ENCODE data around the gene SLC22A1. TPM values are rescaled to one million over a fixed set of nuclear protein-coding genes. Genes with fewer than 3 reads are reported as not detected.

Gene SLC22A1
- total RNA-seq (2021; fragmentation: NEBNext Ultra II Directional; extraction: Animal tissue kit (Norgen Biotek cat#: 25700)) (0.45 and 0.98 TPM in 2 replicates), polyA plus RNA-seq (2011; rRNA removed) (0.12 and 0.16 TPM in 2 replicates), polyA minus RNA-seq (2011; rRNA and poly(A)+ RNA removed) (0.73 TPM in 1 of 2 replicates, not detected in the other)
- polyA plus RNA-seq (2011; cell fraction: cytosol; rRNA removed), result 0.30 TPM
- polyA plus RNA-seq (2011; cell fraction: nucleus; rRNA removed), result 0.74 TPM
- 0.15 to 1.3 TPM (median 0.21 TPM) in 4 replicates for polyA plus RNA-seq (2012, experiment 1 of 2)
- polyA plus RNA-seq (2012, experiment 2 of 2), result not detected
- 0.69 TPM for polyA plus RNA-seq (2013, experiment 1 of 2)
- polyA plus RNA-seq (2013, experiment 2 of 2), result 0.39 TPM
- polyA minus RNA-seq (2011; cell fraction: cytosol; rRNA and poly(A)+ RNA removed), result not detected
- polyA minus RNA-seq (2011; cell fraction: nucleus; rRNA and poly(A)+ RNA removed), result 1.5 TPM
- long read RNA-seq, experiment 1, result 0 reads
- long read RNA-seq, experiment 2, result 0 reads

- Histone ChIP-seq H3K4me2 (ENCODE audit: insufficient read depth in 1 of 2, low read depth in 2 of 2, low read length in 2 of 2) (no peak within 1 kb of the TSS), H2BK15ac (ENCODE audit: low read length) (no peak within 1 kb of the TSS), H2AK5ac (ENCODE audit: low read depth, low read length) (no peak within 1 kb of the TSS), H2AFZ (ENCODE audit: low read length) (no peak within 1 kb of the TSS), H4K5ac (ENCODE audit: insufficient read length, low read depth, low read length) (no peak within 1 kb of the TSS), H4K91ac (replicated peaks; ENCODE audit: insufficient read length, low read length) (no peak within 1 kb of the TSS), H3K18ac (ENCODE audit: extremely low read depth, low read length) (no peak within 1 kb of the TSS), H3K9ac (replicated peaks in 1 of 4; ENCODE audit: extremely low read depth in 1 of 4, low read depth in 3 of 4, low read length in 3 of 4) (no peak within 1 kb of the TSS), H3K4me3 (ENCODE audit: extremely low read depth in 1 of 4, insufficient read depth in 2 of 4, low read depth in 3 of 4, low read length in 4 of 4) (no peak within 1 kb of the TSS), H2BK12ac (ENCODE audit: low read depth, low read length) (no peak within 1 kb of the TSS), H3K14ac (ENCODE audit: insufficient read length) (no peak within 1 kb of the TSS), H3K79me1 (ENCODE audit: low read depth, low read length) (no peaks in the 10 kb centered on the region), H3K27me3 (replicated peaks in 1 of 4; ENCODE audit: control insufficient read depth in 3 of 4, extremely low read depth in 1 of 4, insufficient read depth in 3 of 4, low read length in 3 of 4) (no peaks in the 10 kb centered on the region), H3K23ac (ENCODE audit: insufficient read length) (no peak within 1 kb of the TSS), H3K23me2 (ENCODE audit: low read depth, low read length) (no peaks in the 10 kb centered on the region), H3K9me3 (ENCODE audit: insufficient read depth in 2 of 2, low read depth in 1 of 2, low read length in 1 of 2) (peaks cover 0 to 10% of the 10 kb centered on the region in 2 experiments; a peak in 2 of 4 replicates), H3K27ac (ENCODE audit: low read depth, low read length) (no peak within 1 kb of the TSS), H3K56ac (replicated peaks; ENCODE audit: insufficient read length, low read depth, low read length) (no peak within 1 kb of the TSS), H3K36me3 (ENCODE audit: control insufficient read depth in 2 of 4, insufficient read depth in 4 of 4, low read length in 3 of 4) (no peaks in the 10 kb centered on the region), H4K8ac (ENCODE audit: extremely low read depth, insufficient read depth, low read length) (no peak within 1 kb of the TSS; the same call in 1 of the 2 replicates), H3K4me1 (replicated peaks in 1 of 4; ENCODE audit: control insufficient read depth in 3 of 4, insufficient read depth in 4 of 4, low read length in 3 of 4) (no peaks in the 10 kb centered on the region), H2BK5ac (ENCODE audit: low read depth, low read length) (no peak within 1 kb of the TSS), H3K4ac (replicated peaks; ENCODE audit: insufficient read length, low read depth, low read length) (no peak within 1 kb of the TSS), H3K79me2 (ENCODE audit: control insufficient read depth in 1 of 2, insufficient read depth in 2 of 2, low read length in 2 of 2) (no peaks in the 10 kb centered on the region), H2BK20ac (ENCODE audit: low read length) (no peak within 1 kb of the TSS), H4K20me1 (replicated peaks in 1 of 2; ENCODE audit: control insufficient read depth in 1 of 2, insufficient read depth in 2 of 2, low read length in 2 of 2) (no peaks in the 10 kb centered on the region), H2BK120ac (replicated peaks; ENCODE audit: low read depth, low read length) (no peak within 1 kb of the TSS)
- CTCF ChIA-PET (ENCODE audit: partially characterized antibody), result interaction anchor here (0.8 to 2.6 kb wide), 5 partner anchors 8 to 412 kb away, joined by 3 to 8 read pairs (median 3); no protein-coding TSS in a partner anchor
- DNase-seq (ENCODE audit: low read depth in 1 of 2, low spot score in 2 of 2), result no peak
- POLR2A ChIA-PET (ENCODE audit: partially characterized antibody), result interaction anchor here (0.7 kb wide), 1 partner anchor 332 kb away, joined by 3 read pairs; the partner anchor contains the start of gene TCP1
- no peak for FAIRE-seq
- 87% methylated on average over 8 of the region's 8 CpGs; no CpG with 5 or more reads in 1 of the 2 experiments for WGBS, 2 experiments (ENCODE audit: extremely low coverage in 1 of 2, insufficient coverage in 1 of 2, insufficient read length in 1 of 2, insufficient replicate concordance in 2 of 2, low coverage in 1 of 2, low lambda C conversion rate in 2 of 2, missing lambda C conversion rate in 1 of 2)
- TF ChIP-seq RNF2 (IDR thresholded peaks at IDR 0.05; ENCODE audit: borderline replicate concordance, low read depth, low read length, missing control alignments, poor library complexity, severe bottlenecking) (no peak), RXRA (IDR thresholded peaks at IDR 0.05; ENCODE audit: insufficient read depth, low read depth, low read length) (no peak), SP1 (IDR thresholded peaks at IDR 0.05; ENCODE audit: low read depth, low read length) (no peak), BCL11A (IDR thresholded peaks at IDR 0.05; ENCODE audit: low read depth in 2 of 2, low read length in 2 of 2) (no peak), CREB1 (IDR thresholded peaks at IDR 0.05) (no peak), CBX8 (IDR thresholded peaks at IDR 0.05; ENCODE audit: borderline replicate concordance, low read depth, low read length) (no peak), E2F6 (IDR thresholded peaks at IDR 0.05) (no peak), SIN3A (conservative IDR thresholded peaks at IDR 0.05 in 1 of 2, IDR thresholded peaks at IDR 0.05 in 1 of 2; ENCODE audit: low read depth in 1 of 2, low read length in 2 of 2) (no peak), USF2 (IDR thresholded peaks at IDR 0.05; ENCODE audit: low read length) (no peak)
Measured at GRCh38 chr6:160121558-160121957, at the start of gene SLC22A1. Gene SLC22A1, plus strand, starts transcription at chr6:160121815. Its CDS starts 121 bp downstream, at chr6:160121936.
